ENCODE measurements around the gene RBMS3. TPM values are rescaled to one million over a fixed set of nuclear protein-coding genes. Genes with fewer than 3 reads are reported as not detected.

Gene RBMS3
- total RNA-seq, 1 donor from 2014 or later = 47.6 TPM

- peaks cover 18% of the 10 kb centered on the region for H3K4me1 Mint-ChIP-seq (ENCODE audit: low read depth)
- TF ChIP-seq, protein P1, sequence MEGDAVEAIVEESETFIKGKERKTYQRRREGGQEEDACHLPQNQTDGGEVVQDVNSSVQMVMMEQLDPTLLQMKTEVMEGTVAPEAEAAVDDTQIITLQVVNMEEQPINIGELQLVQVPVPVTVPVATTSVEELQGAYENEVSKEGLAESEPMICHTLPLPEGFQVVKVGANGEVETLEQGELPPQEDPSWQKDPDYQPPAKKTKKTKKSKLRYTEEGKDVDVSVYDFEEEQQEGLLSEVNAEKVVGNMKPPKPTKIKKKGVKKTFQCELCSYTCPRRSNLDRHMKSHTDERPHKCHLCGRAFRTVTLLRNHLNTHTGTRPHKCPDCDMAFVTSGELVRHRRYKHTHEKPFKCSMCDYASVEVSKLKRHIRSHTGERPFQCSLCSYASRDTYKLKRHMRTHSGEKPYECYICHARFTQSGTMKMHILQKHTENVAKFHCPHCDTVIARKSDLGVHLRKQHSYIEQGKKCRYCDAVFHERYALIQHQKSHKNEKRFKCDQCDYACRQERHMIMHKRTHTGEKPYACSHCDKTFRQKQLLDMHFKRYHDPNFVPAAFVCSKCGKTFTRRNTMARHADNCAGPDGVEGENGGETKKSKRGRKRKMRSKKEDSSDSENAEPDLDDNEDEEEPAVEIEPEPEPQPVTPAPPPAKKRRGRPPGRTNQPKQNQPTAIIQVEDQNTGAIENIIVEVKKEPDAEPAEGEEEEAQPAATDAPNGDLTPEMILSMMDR (IDR thresholded peaks at IDR 0.05) = no peak
- peaks cover 8% of the 10 kb centered on the region for H3K9me3 Mint-ChIP-seq (ENCODE audit: low read depth)
- H3K36me3 Mint-ChIP-seq (ENCODE audit: low read depth) = no peaks in the 10 kb centered on the region
- no peak overlapping the region for H3K27ac Mint-ChIP-seq (ENCODE audit: unreplicated experiment)
- no peak for DNase-seq (ENCODE audit: low spot score)
- no peaks in the 10 kb centered on the region for H3K27me3 Mint-ChIP-seq (ENCODE audit: low read depth)
- H3K4me3 Mint-ChIP-seq (ENCODE audit: unreplicated experiment) = no peak overlapping the region
Observed at GRCh38 chr3:29240887-29241286, 40.0 kb upstream of the RBMS3 start.

GRCh38 chr3:29241855-29242254, 39.0 kb upstream of the RBMS3 start:
- Mint-ChIP-seq H3K27me3 (ENCODE audit: low read depth) (no peaks in the 10 kb centered on the region), H3K4me3 (ENCODE audit: unreplicated experiment) (no peak overlapping the region), H3K9me3 (ENCODE audit: low read depth) (peaks cover 8% of the 10 kb centered on the region), H3K36me3 (ENCODE audit: low read depth) (no peaks in the 10 kb centered on the region), H3K27ac (ENCODE audit: unreplicated experiment) (no peak overlapping the region), H3K4me1 (ENCODE audit: low read depth) (peaks cover 18% of the 10 kb centered on the region)
- TF ChIP-seq, protein P1 (IDR thresholded peaks at IDR 0.05) = no peak
- DNase-seq (ENCODE audit: low spot score) = no peak

GRCh38 chr3:29242296-29242695, 38.6 kb upstream of the RBMS3 start:
- H3K27ac Mint-ChIP-seq (ENCODE audit: unreplicated experiment) = no peak overlapping the region
- no peaks in the 10 kb centered on the region for H3K36me3 Mint-ChIP-seq (ENCODE audit: low read depth)
- peaks cover 18% of the 10 kb centered on the region for H3K4me1 Mint-ChIP-seq (ENCODE audit: low read depth)
- TF ChIP-seq, protein P1 (IDR thresholded peaks at IDR 0.05) = no peak
- H3K4me3 Mint-ChIP-seq (ENCODE audit: unreplicated experiment) = no peak overlapping the region
- H3K27me3 Mint-ChIP-seq (ENCODE audit: low read depth) = no peaks in the 10 kb centered on the region
- peaks cover 8% of the 10 kb centered on the region for H3K9me3 Mint-ChIP-seq (ENCODE audit: low read depth)
- no peak for DNase-seq (ENCODE audit: low spot score)

DNA sequence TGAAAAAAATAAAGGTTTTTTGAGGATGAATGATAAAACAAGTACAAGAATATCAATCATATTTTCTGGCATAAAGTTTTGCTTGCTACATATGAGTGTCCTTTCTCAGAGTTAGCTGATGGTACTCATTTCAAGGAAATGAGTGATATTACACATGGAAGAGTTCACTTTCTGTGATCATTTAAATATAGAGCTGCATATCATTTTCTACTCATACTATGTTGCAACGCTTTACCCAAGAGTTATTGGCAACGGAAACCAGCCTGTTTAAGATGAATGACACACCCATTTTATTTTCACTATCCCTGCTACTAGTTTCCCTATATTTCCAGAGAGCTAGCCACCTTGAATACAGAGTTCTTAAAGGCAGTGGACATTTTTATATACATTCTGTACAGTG, 35.4 kb upstream of the RBMS3 start:
- Mint-ChIP-seq H3K4me1 (ENCODE audit: low read depth) (peaks cover 3% of the 10 kb centered on the region), H3K27me3 (ENCODE audit: low read depth) (no peaks in the 10 kb centered on the region), H3K9me3 (ENCODE audit: low read depth) (peaks cover 8% of the 10 kb centered on the region), H3K27ac (ENCODE audit: unreplicated experiment) (no peak overlapping the region), H3K4me3 (ENCODE audit: unreplicated experiment) (no peak overlapping the region), H3K36me3 (ENCODE audit: low read depth) (no peaks in the 10 kb centered on the region)
- no peak for DNase-seq (ENCODE audit: low spot score)
- TF ChIP-seq, protein P1 (IDR thresholded peaks at IDR 0.05) = no peak

DNA sequence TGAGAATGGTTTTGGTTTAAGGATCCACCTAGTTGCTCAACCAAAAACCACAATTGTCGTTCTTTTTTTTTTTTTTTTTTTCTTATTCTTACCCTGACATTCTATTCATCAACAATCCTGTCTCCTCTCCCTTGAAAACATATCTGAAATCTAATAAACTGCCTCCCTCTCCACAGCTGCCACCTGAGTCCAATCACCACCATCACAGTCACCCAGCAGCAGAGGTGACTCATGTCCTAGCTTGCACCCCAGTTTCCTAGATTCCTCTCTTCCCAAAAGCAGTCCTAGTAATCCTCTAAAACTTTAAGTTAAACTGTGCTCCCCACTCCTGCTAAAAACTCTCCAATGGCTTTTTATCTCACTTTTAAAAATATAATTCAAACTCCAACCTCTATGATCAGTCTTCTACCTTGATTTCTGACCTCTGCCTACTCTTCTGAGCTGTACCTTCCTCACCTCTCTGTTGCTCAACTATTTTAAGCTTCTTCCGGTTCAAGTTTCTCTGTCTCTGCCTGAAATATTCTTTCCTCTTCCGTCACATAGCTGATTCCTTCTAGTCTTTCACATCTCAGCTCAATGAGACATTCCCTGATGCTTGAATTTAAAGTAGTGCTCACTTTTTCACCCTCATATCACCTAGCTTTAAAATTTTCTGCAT, 33.7 kb upstream of the RBMS3 start:
- no peaks in the 10 kb centered on the region for H3K36me3 Mint-ChIP-seq (ENCODE audit: low read depth)
- H3K27ac Mint-ChIP-seq (ENCODE audit: unreplicated experiment) = no peak overlapping the region
- TF ChIP-seq, protein P1 (IDR thresholded peaks at IDR 0.05) = no peak
- no peak overlapping the region for H3K4me3 Mint-ChIP-seq (ENCODE audit: unreplicated experiment)
- H3K9me3 Mint-ChIP-seq (ENCODE audit: low read depth) = no peaks in the 10 kb centered on the region
- no peaks in the 10 kb centered on the region for H3K27me3 Mint-ChIP-seq (ENCODE audit: low read depth)
- peaks cover 6% of the 10 kb centered on the region for H3K4me1 Mint-ChIP-seq (ENCODE audit: low read depth)
- no peak for DNase-seq (ENCODE audit: low spot score)
